ENCODE results near the gene POU6F2. TPM values are rescaled to one million over a fixed set of nuclear protein-coding genes. Genes with fewer than 3 reads are reported as not detected.

Gene POU6F2
- total and polyA plus RNA-seq, 2 donors (not counting 1 experiment from before 2014, with no cell fraction given): 0.47 TPM; not detected in 1

DNA sequence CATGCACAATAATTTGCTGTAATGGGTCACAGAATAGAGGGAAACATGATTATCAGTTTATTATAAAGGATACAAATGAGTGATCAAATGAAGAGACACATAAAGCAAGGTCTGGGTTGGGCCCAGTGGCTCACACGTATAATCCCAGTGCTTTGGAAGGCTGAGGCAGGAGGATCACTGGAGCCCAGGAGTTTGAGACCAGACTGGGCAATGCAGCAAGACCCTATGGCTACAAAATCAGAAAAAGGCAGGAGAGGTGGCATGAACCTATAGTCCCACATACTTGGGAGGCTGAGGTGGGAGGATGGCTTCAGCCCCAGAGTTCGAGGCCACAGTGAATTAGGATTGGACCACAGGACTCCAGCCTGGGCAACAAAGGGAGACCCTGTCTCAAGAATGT lies 421.7 kb downstream of the POU6F2 start:
- H3K4me3 Mint-ChIP-seq: no peak overlapping the region
- no peaks in the 10 kb centered on the region for H3K9me3 ChIP-seq (ENCODE audit: control extremely low read depth in 1 of 3, control insufficient read depth in 2 of 3, insufficient read depth in 1 of 3, low read length in 2 of 3)
- H3K36me3 ChIP-seq (replicated peaks in 1 of 2; ENCODE audit: control extremely low read depth in 1 of 2, control insufficient read depth in 1 of 2, extremely low read depth in 1 of 2, insufficient read depth in 2 of 2, low read length in 1 of 2): no peaks in the 10 kb centered on the region
- H3K4me1 ChIP-seq (ENCODE audit: control insufficient read depth in 2 of 2, insufficient read depth in 2 of 2, low read length in 2 of 2): no peaks in the 10 kb centered on the region
- H3K27ac Mint-ChIP-seq: no peak overlapping the region
- H3K4me2 ChIP-seq (replicated peaks; ENCODE audit: low read depth, low read length, poor library complexity, severe bottlenecking): no peak overlapping the region
- no peak overlapping the region for H3K9ac ChIP-seq (ENCODE audit: low read length)
- H3K4me1 Mint-ChIP-seq: no peaks in the 10 kb centered on the region
- H3K27me3 ChIP-seq (replicated peaks in 1 of 4; ENCODE audit: control extremely low read depth in 1 of 4, control insufficient read depth in 3 of 4, insufficient read depth in 4 of 4, low read length in 3 of 4): no peaks in the 10 kb centered on the region
- CTCF ChIA-PET: interaction anchor here (0.7 kb wide), 1 partner anchor 740 kb away, joined by 3 read pairs; no protein-coding TSS in a partner anchor
- no peaks in the 10 kb centered on the region for H4K20me1 ChIP-seq (ENCODE audit: control insufficient read depth, insufficient read depth, low read length, poor library complexity, severe bottlenecking)
- POLR2A ChIA-PET: no interaction called here
- ATAC-seq (ENCODE audit: low read depth) (no peak), DNase-seq (no peak)
- no peak overlapping the region for H3K27ac ChIP-seq (ENCODE audit: low read length in 2 of 2)
- no peak for TF ChIP-seq EZH2 (IDR thresholded peaks at IDR 0.05; ENCODE audit: borderline replicate concordance, insufficient read depth, low read depth, low read length, poor library complexity, severe bottlenecking)
- TF ChIP-seq, protein P1, sequence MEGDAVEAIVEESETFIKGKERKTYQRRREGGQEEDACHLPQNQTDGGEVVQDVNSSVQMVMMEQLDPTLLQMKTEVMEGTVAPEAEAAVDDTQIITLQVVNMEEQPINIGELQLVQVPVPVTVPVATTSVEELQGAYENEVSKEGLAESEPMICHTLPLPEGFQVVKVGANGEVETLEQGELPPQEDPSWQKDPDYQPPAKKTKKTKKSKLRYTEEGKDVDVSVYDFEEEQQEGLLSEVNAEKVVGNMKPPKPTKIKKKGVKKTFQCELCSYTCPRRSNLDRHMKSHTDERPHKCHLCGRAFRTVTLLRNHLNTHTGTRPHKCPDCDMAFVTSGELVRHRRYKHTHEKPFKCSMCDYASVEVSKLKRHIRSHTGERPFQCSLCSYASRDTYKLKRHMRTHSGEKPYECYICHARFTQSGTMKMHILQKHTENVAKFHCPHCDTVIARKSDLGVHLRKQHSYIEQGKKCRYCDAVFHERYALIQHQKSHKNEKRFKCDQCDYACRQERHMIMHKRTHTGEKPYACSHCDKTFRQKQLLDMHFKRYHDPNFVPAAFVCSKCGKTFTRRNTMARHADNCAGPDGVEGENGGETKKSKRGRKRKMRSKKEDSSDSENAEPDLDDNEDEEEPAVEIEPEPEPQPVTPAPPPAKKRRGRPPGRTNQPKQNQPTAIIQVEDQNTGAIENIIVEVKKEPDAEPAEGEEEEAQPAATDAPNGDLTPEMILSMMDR (IDR thresholded peaks at IDR 0.05): no peak
- no peak overlapping the region for H3K4me3 ChIP-seq (ENCODE audit: control extremely low read depth in 1 of 5, extremely low read depth in 1 of 5, insufficient read depth in 1 of 5, low read depth in 2 of 5, low read length in 4 of 5)
- intact Hi-C loops (cut with micrococcal nuclease): no loop called here
- H3K79me2 ChIP-seq (ENCODE audit: control insufficient read depth, insufficient read depth, low read length): no peaks in the 10 kb centered on the region
- H3K27me3 Mint-ChIP-seq: peaks cover 31% of the 10 kb centered on the region
- no peak overlapping the region for H2AFZ ChIP-seq (ENCODE audit: insufficient read depth, low read depth, low read length, poor library complexity, severe bottlenecking)
- H3K9me3 Mint-ChIP-seq (ENCODE audit: insufficient read depth): no peaks in the 10 kb centered on the region
- WGBS (ENCODE audit: insufficient coverage): 89% methylated on average over 2 of the region's 2 CpGs

DNA sequence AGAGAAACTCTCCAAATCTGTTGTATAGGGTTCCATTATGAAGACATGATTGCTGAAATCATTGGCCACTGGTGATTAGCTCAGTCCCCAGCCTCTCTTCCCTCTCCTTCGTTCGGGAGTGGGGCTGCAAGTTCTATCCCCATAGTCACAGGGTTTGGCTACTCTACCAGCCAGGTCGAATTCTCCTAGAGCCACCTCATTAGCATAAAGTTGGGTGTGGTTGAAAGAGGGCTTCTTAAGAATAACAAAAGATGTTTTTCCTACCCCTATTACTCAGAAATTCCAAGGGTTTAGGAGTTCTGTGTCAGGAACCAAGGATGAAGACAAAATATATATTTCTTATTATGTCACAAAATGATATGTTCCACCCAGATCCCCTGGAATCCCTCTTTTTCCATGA lies 422.3 kb downstream of the POU6F2 start:
- Histone ChIP-seq H3K9ac (ENCODE audit: low read length) (no peak overlapping the region), H3K36me3 (replicated peaks in 1 of 2; ENCODE audit: control extremely low read depth in 1 of 2, control insufficient read depth in 1 of 2, extremely low read depth in 1 of 2, insufficient read depth in 2 of 2, low read length in 1 of 2) (no peaks in the 10 kb centered on the region), H3K4me1 (ENCODE audit: control insufficient read depth in 2 of 2, insufficient read depth in 2 of 2, low read length in 2 of 2) (no peaks in the 10 kb centered on the region), H4K20me1 (ENCODE audit: control insufficient read depth, insufficient read depth, low read length, poor library complexity, severe bottlenecking) (no peaks in the 10 kb centered on the region), H3K27me3 (replicated peaks in 1 of 4; ENCODE audit: control extremely low read depth in 1 of 4, control insufficient read depth in 3 of 4, insufficient read depth in 4 of 4, low read length in 3 of 4) (no peaks in the 10 kb centered on the region), H3K9me3 (ENCODE audit: control extremely low read depth in 1 of 3, control insufficient read depth in 2 of 3, insufficient read depth in 1 of 3, low read length in 2 of 3) (no peaks in the 10 kb centered on the region), H2AFZ (ENCODE audit: insufficient read depth, low read depth, low read length, poor library complexity, severe bottlenecking) (no peak overlapping the region), H3K4me2 (replicated peaks; ENCODE audit: low read depth, low read length, poor library complexity, severe bottlenecking) (no peak overlapping the region), H3K79me2 (ENCODE audit: control insufficient read depth, insufficient read depth, low read length) (no peaks in the 10 kb centered on the region), H3K27ac (ENCODE audit: low read length in 2 of 2) (no peak overlapping the region), H3K4me3 (ENCODE audit: control extremely low read depth in 1 of 5, extremely low read depth in 1 of 5, insufficient read depth in 1 of 5, low read depth in 2 of 5, low read length in 4 of 5) (no peak overlapping the region)
- TF ChIP-seq EZH2 (IDR thresholded peaks at IDR 0.05; ENCODE audit: borderline replicate concordance, insufficient read depth, low read depth, low read length, poor library complexity, severe bottlenecking): no peak
- TF ChIP-seq, protein P1 (IDR thresholded peaks at IDR 0.05): no peak
- no peaks in the 10 kb centered on the region for H3K4me1 Mint-ChIP-seq
- no CpG with 5 or more reads among the region's 3 CpGs for WGBS (ENCODE audit: insufficient coverage)
- no peak for DNase-seq
- ChIA-PET POLR2A (no interaction called here), CTCF (interaction anchor here (0.7 kb wide), 1 partner anchor 740 kb away, joined by 3 read pairs; no protein-coding TSS in a partner anchor)
- peaks cover 26% of the 10 kb centered on the region for H3K27me3 Mint-ChIP-seq
- intact Hi-C loops (cut with micrococcal nuclease): no loop called here
- no peak for ATAC-seq (ENCODE audit: low read depth)
- H3K4me3 Mint-ChIP-seq: no peak overlapping the region
- H3K27ac Mint-ChIP-seq: no peak overlapping the region
- H3K9me3 Mint-ChIP-seq (ENCODE audit: insufficient read depth): no peaks in the 10 kb centered on the region
